ENCODE measurements around the gene PPFIA1.

PPFIA1 gene

DNA sequence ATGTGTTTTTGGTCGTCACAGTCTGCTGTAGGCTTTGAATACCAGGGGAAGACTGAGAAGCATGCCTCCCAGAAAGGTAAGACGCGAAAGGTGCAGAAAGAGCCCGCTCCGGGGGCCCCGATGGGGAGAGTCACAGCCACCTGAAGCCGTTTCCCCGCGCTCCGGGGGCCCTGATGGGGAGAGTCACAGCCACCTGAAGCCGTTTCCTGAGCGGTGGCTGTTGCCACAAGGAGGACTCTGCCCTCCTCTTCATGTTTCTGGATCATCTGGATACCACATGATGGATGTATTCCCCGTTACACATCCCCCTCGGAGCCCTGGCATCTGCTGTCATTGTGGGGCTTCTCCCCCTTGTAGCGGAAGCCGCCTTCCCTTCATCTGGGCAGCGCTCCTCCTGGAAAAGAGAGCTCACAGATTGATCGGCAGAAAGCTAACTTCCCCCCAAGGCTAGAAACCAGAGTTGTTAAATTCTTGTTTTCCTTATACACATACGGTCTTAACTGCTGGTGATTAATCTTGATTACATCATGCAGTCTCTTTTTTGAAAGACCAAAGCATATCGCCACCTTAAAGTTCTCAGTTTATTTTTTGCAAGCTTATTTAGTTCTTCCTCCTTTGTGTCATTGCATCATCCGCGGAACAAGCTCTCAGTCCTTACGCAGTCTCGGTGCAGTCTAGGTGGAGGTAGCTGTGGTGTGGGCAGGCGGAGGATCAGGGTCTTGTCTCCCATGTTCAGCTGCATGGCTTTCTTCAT is 145.3 kb downstream of the PPFIA1 start:
- Histone ChIP-seq H3K9ac (ENCODE audit: low read depth in 1 of 2, low read length in 2 of 2) (no peak overlapping the region), H3K4me1 (ENCODE audit: control insufficient read depth in 2 of 2, insufficient read depth in 2 of 2, low read length in 2 of 2) (no peaks in the 10 kb centered on the region), H3K4me3 (ENCODE audit: low read length in 2 of 2) (no peak overlapping the region), H3K27ac (ENCODE audit: low read depth in 2 of 2, low read length in 2 of 2) (no peak overlapping the region), H3K36me3 (ENCODE audit: control insufficient read depth in 2 of 2, insufficient read depth in 2 of 2, low read length in 2 of 2) (peaks cover 66 to 74% of the 10 kb centered on the region in 2 donors), H3K27me3 (ENCODE audit: control insufficient read depth in 2 of 2, insufficient read depth in 2 of 2, low read length in 2 of 2) (no peaks in the 10 kb centered on the region), H3K9me3 (ENCODE audit: control insufficient read depth in 2 of 2, low read length in 2 of 2) (no peaks in the 10 kb centered on the region)

DNA sequence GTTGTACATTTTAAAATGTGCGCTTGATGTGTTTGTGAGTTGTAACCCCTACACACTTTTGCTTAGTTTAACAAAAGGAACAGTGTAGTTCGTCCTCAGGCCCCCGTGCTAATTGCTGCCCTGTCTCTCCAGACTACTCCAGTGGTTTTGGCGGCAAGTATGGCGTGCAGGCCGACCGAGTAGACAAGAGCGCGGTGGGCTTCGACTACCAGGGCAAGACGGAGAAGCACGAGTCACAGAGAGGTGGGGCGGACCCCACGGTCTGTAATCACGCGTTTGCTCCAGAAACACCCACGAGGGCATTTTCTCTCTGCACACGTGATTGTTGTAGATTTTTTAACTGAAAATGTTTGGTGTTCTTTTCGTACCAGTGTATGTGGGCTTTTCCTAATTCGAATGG is 146.4 kb downstream of the PPFIA1 start:
- H3K9ac ChIP-seq (ENCODE audit: low read depth in 1 of 2, low read length in 2 of 2): no peak overlapping the region
- H3K36me3 ChIP-seq (ENCODE audit: control insufficient read depth in 2 of 2, insufficient read depth in 2 of 2, low read length in 2 of 2): peaks cover 63 to 73% of the 10 kb centered on the region in 2 donors
- no peaks in the 10 kb centered on the region for H3K4me1 ChIP-seq (ENCODE audit: control insufficient read depth in 2 of 2, insufficient read depth in 2 of 2, low read length in 2 of 2)
- H3K9me3 ChIP-seq (ENCODE audit: control insufficient read depth in 2 of 2, low read length in 2 of 2): no peaks in the 10 kb centered on the region
- no peaks in the 10 kb centered on the region for H3K27me3 ChIP-seq (ENCODE audit: control insufficient read depth in 2 of 2, insufficient read depth in 2 of 2, low read length in 2 of 2)
- no peak overlapping the region for H3K4me3 ChIP-seq (ENCODE audit: low read length in 2 of 2)
- H3K27ac ChIP-seq (ENCODE audit: low read depth in 2 of 2, low read length in 2 of 2): no peak overlapping the region

DNA sequence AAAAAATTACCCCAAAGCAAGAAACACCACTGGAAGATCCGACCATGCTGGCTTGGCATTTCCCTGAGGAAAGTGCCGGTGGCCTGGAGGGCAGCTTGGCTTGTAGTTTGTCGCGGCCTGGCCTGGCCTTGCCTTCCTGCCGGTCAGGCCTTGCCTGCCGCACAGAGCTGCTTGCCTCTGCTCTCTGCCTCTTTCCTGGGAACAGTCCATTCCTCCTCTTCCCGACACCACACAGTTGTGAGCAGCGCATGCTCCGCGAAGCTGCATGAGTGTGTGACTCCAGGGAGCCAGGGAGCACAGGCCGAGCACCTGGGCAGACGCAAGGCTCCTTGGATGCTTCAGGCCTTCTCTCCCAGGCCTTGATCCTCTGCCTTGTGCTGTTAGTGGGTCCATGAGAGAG is 147.6 kb downstream of the PPFIA1 start:
- no peaks in the 10 kb centered on the region for H3K4me1 ChIP-seq (ENCODE audit: control insufficient read depth in 2 of 2, insufficient read depth in 2 of 2, low read length in 2 of 2)
- H3K4me3 ChIP-seq (ENCODE audit: low read length in 2 of 2): no peak overlapping the region
- peaks cover 62 to 74% of the 10 kb centered on the region in 2 donors for H3K36me3 ChIP-seq (ENCODE audit: control insufficient read depth in 2 of 2, insufficient read depth in 2 of 2, low read length in 2 of 2)
- H3K9me3 ChIP-seq (ENCODE audit: control insufficient read depth in 2 of 2, low read length in 2 of 2): no peaks in the 10 kb centered on the region
- no peak overlapping the region for H3K27ac ChIP-seq (ENCODE audit: low read depth in 2 of 2, low read length in 2 of 2)
- H3K27me3 ChIP-seq (ENCODE audit: control insufficient read depth in 2 of 2, insufficient read depth in 2 of 2, low read length in 2 of 2): no peaks in the 10 kb centered on the region
- H3K9ac ChIP-seq (ENCODE audit: low read depth in 1 of 2, low read length in 2 of 2): no peak overlapping the region

DNA sequence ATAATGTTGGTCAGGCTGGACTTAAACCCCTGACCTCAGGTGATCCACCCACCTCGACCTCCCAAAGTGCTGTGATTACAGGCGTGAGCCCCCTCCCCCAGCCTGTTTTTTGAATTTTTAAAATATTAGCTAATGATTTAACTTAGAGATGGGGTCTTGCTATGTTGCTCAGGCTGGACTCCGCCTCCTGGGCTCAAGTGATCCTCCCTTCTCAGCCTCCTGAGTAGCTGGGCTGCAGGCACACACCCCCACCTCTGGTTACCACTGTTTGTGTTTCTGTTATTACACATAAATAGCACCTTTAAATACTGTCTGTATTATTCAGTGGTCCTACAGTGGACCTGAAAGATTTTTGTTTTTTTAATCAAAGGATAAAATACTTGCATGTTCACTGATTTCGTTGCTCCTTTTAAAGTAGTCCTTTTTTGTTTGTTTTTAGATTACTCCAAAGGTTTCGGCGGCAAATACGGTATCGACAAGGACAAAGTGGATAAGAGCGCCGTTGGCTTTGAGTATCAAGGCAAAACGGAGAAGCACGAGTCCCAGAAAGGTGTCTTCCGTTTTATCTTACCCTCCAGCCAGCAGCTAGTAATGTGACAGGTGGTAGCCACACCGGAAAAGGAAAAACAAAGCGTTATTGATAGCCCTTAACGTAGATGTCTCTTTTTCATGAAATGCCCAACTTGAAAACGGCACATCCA is 149.0 kb downstream of the PPFIA1 start:
- no peaks in the 10 kb centered on the region for H3K4me1 ChIP-seq (ENCODE audit: control insufficient read depth in 2 of 2, insufficient read depth in 2 of 2, low read length in 2 of 2)
- peaks cover 64 to 71% of the 10 kb centered on the region in 2 donors for H3K36me3 ChIP-seq (ENCODE audit: control insufficient read depth in 2 of 2, insufficient read depth in 2 of 2, low read length in 2 of 2)
- H3K9ac ChIP-seq (ENCODE audit: low read depth in 1 of 2, low read length in 2 of 2): no peak overlapping the region
- no peaks in the 10 kb centered on the region for H3K27me3 ChIP-seq (ENCODE audit: control insufficient read depth in 2 of 2, insufficient read depth in 2 of 2, low read length in 2 of 2)
- no peak overlapping the region for H3K27ac ChIP-seq (ENCODE audit: low read depth in 2 of 2, low read length in 2 of 2)
- no peak overlapping the region for H3K4me3 ChIP-seq (ENCODE audit: low read length in 2 of 2)
- H3K9me3 ChIP-seq (ENCODE audit: control insufficient read depth in 2 of 2, low read length in 2 of 2): no peaks in the 10 kb centered on the region

DNA sequence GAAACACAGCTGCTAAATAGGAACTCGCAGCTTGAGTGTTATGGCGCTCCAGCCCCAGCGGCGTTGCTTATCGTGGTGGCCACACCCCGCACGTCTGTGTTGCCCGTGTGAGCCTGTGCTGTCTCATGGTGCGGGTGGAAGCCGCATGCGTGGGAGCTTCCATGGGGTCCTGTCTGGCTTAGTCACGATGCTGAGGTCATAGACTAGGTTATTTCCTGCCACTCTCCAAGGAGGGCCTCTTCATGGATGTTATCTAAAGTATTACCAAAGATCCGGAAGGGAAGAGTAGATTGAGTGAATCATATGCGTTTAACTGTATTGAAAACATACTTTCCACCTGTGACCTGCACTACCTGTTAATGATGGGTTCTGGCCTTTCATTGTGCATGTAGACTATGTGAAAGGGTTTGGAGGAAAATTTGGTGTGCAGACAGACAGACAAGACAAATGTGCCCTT is 149.5 kb downstream of the PPFIA1 start:
- Histone ChIP-seq H3K9me3 (ENCODE audit: control insufficient read depth in 2 of 2, low read length in 2 of 2) (no peaks in the 10 kb centered on the region), H3K27me3 (ENCODE audit: control insufficient read depth in 2 of 2, insufficient read depth in 2 of 2, low read length in 2 of 2) (no peaks in the 10 kb centered on the region), H3K4me1 (ENCODE audit: control insufficient read depth in 2 of 2, insufficient read depth in 2 of 2, low read length in 2 of 2) (no peaks in the 10 kb centered on the region), H3K9ac (ENCODE audit: low read depth in 1 of 2, low read length in 2 of 2) (no peak overlapping the region), H3K27ac (ENCODE audit: low read depth in 2 of 2, low read length in 2 of 2) (no peak overlapping the region), H3K36me3 (ENCODE audit: control insufficient read depth in 2 of 2, insufficient read depth in 2 of 2, low read length in 2 of 2) (peaks cover 64 to 71% of the 10 kb centered on the region in 2 donors), H3K4me3 (ENCODE audit: low read length in 2 of 2) (no peak overlapping the region)

DNA sequence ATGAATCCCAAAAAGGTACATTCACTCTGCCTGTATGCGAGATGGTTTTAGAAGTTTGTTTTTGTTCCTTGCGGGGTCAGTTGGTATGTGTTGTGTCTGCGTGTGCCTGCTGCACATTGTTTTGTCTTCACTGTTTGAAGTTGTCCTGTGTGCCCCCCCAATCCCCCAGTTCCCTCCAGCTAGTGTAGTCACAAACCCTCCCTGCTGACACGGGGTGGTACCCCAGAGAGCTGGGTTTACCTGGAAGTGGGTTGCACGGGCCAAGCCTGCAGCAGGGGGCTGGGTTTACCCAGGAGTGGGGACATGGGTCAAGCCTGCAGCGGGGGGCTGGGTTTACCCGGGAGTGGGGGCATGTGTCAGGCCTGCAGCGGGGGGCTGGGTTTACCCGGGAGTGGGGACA is 150.0 kb downstream of the PPFIA1 start:
- Histone ChIP-seq H3K27me3 (ENCODE audit: control insufficient read depth in 2 of 2, insufficient read depth in 2 of 2, low read length in 2 of 2) (no peaks in the 10 kb centered on the region), H3K36me3 (ENCODE audit: control insufficient read depth in 2 of 2, insufficient read depth in 2 of 2, low read length in 2 of 2) (peaks cover 65 to 72% of the 10 kb centered on the region in 2 donors), H3K9ac (ENCODE audit: low read depth in 1 of 2, low read length in 2 of 2) (no peak overlapping the region), H3K4me1 (ENCODE audit: control insufficient read depth in 2 of 2, insufficient read depth in 2 of 2, low read length in 2 of 2) (no peaks in the 10 kb centered on the region), H3K9me3 (ENCODE audit: control insufficient read depth in 2 of 2, low read length in 2 of 2) (no peaks in the 10 kb centered on the region), H3K27ac (ENCODE audit: low read depth in 2 of 2, low read length in 2 of 2) (no peak overlapping the region), H3K4me3 (ENCODE audit: low read length in 2 of 2) (no peak overlapping the region)

DNA sequence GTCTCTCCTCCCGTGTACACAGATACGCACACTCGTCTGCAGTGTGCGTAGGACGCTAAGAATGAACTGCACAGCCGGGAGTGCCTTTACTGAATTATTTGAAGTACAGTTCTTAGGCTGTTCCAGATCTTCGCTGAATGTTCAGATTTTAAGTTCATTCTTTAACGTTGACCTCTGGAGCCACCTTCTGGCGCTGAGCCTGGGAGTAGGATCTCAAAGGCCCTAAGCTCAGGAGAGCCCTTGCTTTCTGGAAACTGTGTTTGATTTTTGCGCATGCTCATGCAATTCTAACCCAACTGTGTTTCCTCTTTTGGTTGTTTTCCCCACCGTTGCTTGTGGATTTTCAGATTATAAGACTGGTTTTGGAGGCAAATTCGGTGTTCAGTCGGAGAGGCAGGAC is 150.6 kb downstream of the PPFIA1 start:
- Histone ChIP-seq H3K4me1 (ENCODE audit: control insufficient read depth in 2 of 2, insufficient read depth in 2 of 2, low read length in 2 of 2) (no peaks in the 10 kb centered on the region), H3K9ac (ENCODE audit: low read depth in 1 of 2, low read length in 2 of 2) (no peak overlapping the region), H3K36me3 (ENCODE audit: control insufficient read depth in 2 of 2, insufficient read depth in 2 of 2, low read length in 2 of 2) (peaks cover 63 to 72% of the 10 kb centered on the region in 2 donors), H3K27me3 (ENCODE audit: control insufficient read depth in 2 of 2, insufficient read depth in 2 of 2, low read length in 2 of 2) (no peaks in the 10 kb centered on the region), H3K4me3 (ENCODE audit: low read length in 2 of 2) (no peak overlapping the region), H3K27ac (ENCODE audit: low read depth in 2 of 2, low read length in 2 of 2) (no peak overlapping the region), H3K9me3 (ENCODE audit: control insufficient read depth in 2 of 2, low read length in 2 of 2) (no peaks in the 10 kb centered on the region)

DNA sequence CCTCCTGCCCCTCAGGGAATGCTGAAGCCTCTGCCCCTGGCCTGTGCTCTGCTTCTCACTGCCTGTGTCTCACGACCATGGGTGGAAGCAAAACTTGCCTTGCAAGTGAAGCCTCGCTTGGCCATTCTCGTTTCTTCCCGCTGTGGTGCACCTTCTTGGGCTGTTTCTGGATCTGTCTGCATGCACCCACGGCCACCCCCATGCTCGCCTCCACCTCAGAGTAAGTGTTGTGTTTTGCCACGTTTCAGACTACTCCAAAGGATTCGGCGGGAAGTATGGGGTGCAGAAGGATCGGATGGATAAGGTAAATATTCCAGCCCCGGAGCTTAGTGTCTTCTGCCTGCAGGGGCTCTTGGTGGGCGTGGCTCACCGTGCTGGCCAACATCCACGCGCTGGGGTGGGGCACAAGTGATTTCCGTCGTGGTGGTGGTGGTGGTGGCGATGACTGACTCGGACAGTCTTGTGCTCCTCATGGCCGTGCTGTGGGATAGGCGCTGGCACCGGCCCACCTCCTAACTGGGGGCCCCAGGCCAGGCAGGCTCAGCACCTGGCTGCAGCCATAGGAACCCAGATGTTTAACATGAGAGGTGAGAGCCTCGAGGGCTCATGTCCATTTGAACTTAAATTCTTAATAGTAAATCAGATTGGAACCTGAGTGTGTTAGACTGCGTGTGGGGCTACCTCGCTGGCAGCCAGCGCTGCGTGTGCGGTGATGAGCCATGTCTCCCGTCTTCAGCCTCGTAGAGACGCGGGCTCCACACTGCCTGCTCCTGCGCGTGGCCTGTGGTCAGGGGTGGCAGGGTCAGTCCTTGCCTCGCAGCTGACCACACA is 152.4 kb downstream of the PPFIA1 start:
- H3K9ac ChIP-seq (ENCODE audit: low read depth in 1 of 2, low read length in 2 of 2): no peak overlapping the region
- no peaks in the 10 kb centered on the region for H3K27me3 ChIP-seq (ENCODE audit: control insufficient read depth in 2 of 2, insufficient read depth in 2 of 2, low read length in 2 of 2)
- no peak overlapping the region for H3K27ac ChIP-seq (ENCODE audit: low read depth in 2 of 2, low read length in 2 of 2)
- no peaks in the 10 kb centered on the region for H3K9me3 ChIP-seq (ENCODE audit: control insufficient read depth in 2 of 2, low read length in 2 of 2)
- H3K4me3 ChIP-seq (ENCODE audit: low read length in 2 of 2): no peak overlapping the region
- peaks cover 60 to 66% of the 10 kb centered on the region in 2 donors for H3K36me3 ChIP-seq (ENCODE audit: control insufficient read depth in 2 of 2, insufficient read depth in 2 of 2, low read length in 2 of 2)
- H3K4me1 ChIP-seq (ENCODE audit: control insufficient read depth in 2 of 2, insufficient read depth in 2 of 2, low read length in 2 of 2): no peaks in the 10 kb centered on the region

DNA sequence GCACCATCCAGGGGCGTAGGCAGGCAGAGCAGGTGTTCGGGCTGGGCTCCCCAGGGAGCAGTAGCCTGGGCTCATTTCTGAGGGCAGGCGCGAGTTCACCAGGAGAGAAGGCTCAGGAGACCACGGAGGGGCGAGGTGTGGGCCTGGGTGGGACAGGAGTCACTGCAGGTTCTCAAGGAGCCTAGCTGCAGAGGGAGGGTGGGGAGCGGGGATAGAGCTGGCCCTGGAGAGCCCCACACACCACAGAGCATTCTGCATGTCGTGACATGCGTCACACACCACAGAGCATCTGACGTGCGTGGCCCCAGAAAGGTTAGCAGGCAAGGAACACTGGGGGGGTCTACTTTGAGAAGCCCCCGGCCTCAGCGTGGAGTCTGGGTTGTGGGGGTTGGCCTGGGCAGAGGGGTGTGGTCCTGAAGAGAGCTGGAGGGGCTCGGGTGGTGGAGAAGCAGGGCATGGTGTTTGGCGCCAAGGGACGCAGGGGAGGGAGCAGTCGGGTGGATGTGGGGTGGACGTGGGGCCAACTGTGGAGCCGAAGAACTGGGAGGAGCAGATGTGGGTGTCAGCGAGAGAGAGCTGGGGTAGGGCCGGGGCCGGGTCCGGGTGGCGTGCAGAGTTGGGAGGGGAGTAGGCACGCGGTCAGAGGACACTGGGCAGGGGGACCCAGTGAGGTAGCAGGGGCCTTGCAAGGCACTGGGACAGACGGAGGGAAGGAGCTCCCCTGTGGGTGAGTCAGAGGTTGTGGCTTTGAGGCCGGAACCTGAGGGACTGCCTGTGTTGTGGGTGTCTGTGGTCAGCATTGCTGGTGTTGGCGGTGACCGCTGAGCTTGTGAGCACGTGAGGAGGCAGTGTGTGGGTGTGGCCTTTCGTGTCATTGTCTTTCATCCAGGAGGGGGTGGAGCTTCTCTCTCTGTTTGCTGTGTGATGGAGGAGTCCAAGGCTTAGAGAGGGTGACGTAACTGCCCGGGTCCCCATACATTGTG is 153.3 kb downstream of the PPFIA1 start:
- Histone ChIP-seq H3K9ac (ENCODE audit: low read depth in 1 of 2, low read length in 2 of 2) (no peak overlapping the region), H3K27me3 (ENCODE audit: control insufficient read depth in 2 of 2, insufficient read depth in 2 of 2, low read length in 2 of 2) (no peaks in the 10 kb centered on the region), H3K9me3 (ENCODE audit: control insufficient read depth in 2 of 2, low read length in 2 of 2) (no peaks in the 10 kb centered on the region), H3K36me3 (ENCODE audit: control insufficient read depth in 2 of 2, insufficient read depth in 2 of 2, low read length in 2 of 2) (peaks cover 57 to 63% of the 10 kb centered on the region in 2 donors), H3K4me1 (ENCODE audit: control insufficient read depth in 2 of 2, insufficient read depth in 2 of 2, low read length in 2 of 2) (no peaks in the 10 kb centered on the region), H3K27ac (ENCODE audit: low read depth in 2 of 2, low read length in 2 of 2) (no peak overlapping the region), H3K4me3 (ENCODE audit: low read length in 2 of 2) (no peak overlapping the region)
